Measurements from ENCODE around the gene BCLAF3.
A peak's percentile ranks its signal among the peaks of the same experiment; 100 is the strongest.

Gene BCLAF3

DNA sequence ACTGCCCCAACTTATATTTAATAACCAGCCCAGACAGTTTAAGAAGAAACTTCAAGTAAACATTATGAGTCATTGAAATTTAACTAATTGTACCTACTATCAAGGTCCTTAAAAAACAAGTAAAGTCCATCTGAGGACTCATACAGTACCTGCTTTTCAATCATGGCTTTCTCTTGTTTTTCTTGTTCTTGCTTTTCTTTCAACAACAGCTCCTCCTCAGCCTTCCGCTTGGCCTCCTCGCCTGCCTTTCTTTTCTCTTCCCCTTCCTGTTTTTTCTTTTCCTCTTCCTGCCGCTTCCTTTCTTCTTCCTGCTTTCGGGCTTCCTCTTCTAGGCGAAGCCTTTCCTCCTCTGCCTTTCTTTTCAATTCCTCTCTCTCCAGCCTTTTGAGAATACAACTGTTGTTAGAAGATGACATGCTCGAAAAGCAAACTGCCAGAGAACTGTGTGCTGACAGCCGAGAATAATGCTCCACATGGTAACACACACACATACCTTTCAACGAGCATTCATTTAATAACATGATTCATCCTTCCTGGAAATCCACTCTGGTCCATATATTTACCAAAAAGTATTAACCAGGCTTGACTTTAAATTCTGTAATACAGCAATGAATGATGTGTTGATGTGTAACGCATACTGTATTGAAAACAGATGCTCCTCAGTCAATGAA lies 25.2 kb upstream of the BCLAF3 start:
- ATAC-seq = peak; percentile 84
- no peak for TF ChIP-seq ZC3H10 (CRISPR knock-in tag; IDR thresholded peaks at IDR 0.05)
- TF ChIP-seq, protein P1, sequence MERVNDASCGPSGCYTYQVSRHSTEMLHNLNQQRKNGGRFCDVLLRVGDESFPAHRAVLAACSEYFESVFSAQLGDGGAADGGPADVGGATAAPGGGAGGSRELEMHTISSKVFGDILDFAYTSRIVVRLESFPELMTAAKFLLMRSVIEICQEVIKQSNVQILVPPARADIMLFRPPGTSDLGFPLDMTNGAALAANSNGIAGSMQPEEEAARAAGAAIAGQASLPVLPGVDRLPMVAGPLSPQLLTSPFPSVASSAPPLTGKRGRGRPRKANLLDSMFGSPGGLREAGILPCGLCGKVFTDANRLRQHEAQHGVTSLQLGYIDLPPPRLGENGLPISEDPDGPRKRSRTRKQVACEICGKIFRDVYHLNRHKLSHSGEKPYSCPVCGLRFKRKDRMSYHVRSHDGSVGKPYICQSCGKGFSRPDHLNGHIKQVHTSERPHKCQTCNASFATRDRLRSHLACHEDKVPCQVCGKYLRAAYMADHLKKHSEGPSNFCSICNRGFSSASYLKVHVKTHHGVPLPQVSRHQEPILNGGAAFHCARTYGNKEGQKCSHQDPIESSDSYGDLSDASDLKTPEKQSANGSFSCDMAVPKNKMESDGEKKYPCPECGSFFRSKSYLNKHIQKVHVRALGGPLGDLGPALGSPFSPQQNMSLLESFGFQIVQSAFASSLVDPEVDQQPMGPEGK (CRISPR knock-in tag; IDR thresholded peaks at IDR 0.05; ENCODE audit: borderline replicate concordance) = no peak
- no peak for TF ChIP-seq ESRRG (CRISPR knock-in tag; IDR thresholded peaks at IDR 0.05)
- no peak for TF ChIP-seq OSR1 (CRISPR knock-in tag; IDR thresholded peaks at IDR 0.05)
- TF ChIP-seq ISL1 (CRISPR knock-in tag; IDR thresholded peaks at IDR 0.05) = no peak
- TF ChIP-seq, protein P2, sequence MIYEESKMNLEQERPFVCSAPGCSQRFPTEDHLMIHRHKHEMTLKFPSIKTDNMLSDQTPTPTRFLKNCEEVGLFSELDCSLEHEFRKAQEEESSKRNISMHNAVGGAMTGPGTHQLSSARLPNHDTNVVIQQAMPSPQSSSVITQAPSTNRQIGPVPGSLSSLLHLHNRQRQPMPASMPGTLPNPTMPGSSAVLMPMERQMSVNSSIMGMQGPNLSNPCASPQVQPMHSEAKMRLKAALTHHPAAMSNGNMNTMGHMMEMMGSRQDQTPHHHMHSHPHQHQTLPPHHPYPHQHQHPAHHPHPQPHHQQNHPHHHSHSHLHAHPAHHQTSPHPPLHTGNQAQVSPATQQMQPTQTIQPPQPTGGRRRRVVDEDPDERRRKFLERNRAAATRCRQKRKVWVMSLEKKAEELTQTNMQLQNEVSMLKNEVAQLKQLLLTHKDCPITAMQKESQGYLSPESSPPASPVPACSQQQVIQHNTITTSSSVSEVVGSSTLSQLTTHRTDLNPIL (CRISPR knock-in tag; IDR thresholded peaks at IDR 0.05; ENCODE audit: low read depth) = no peak

DNA sequence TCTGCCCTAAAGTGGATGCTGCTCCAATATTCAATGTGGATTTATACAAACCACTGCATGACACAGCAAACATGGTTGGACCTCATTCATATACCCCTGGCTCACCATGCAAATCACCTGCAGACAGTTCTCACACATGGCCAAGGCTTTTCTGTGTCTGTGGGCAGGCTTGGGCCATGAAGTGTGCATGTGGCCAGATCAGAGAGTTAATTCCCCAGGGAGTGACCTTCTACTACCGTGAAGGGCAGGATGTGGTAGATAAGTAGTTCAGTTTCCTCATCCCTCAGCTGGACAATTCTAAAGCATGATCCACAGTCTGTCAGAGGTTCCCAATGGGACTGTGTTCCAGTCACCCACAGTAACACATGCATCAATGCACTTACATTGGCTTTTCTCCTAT lies 24.6 kb upstream of the BCLAF3 start:
- TF ChIP-seq OSR1 (CRISPR knock-in tag; IDR thresholded peaks at IDR 0.05) (no peak), ESRRG (CRISPR knock-in tag; IDR thresholded peaks at IDR 0.05) (no peak), PPARA (CRISPR knock-in tag; IDR thresholded peaks at IDR 0.05; ENCODE audit: borderline replicate concordance) (no peak), TOX (CRISPR knock-in tag; IDR thresholded peaks at IDR 0.05; ENCODE audit: borderline replicate concordance) (no peak), SNAI2 (CRISPR knock-in tag; IDR thresholded peaks at IDR 0.05) (no peak), RARB (CRISPR knock-in tag; IDR thresholded peaks at IDR 0.05) (no peak), ZC3H10 (CRISPR knock-in tag; IDR thresholded peaks at IDR 0.05) (no peak), TCF4 (CRISPR knock-in tag; IDR thresholded peaks at IDR 0.05; ENCODE audit: borderline replicate concordance) (no peak), ARNTL (CRISPR knock-in tag; IDR thresholded peaks at IDR 0.05; ENCODE audit: borderline replicate concordance, low read depth) (no peak), ZFP30 (CRISPR knock-in tag; IDR thresholded peaks at IDR 0.05) (no peak), ZNF70 (CRISPR knock-in tag; IDR thresholded peaks at IDR 0.05) (no peak), BACH2 (CRISPR knock-in tag; IDR thresholded peaks at IDR 0.05; ENCODE audit: borderline replicate concordance) (no peak), CSDC2 (CRISPR knock-in tag; IDR thresholded peaks at IDR 0.05) (no peak)
- TF ChIP-seq, protein P3, sequence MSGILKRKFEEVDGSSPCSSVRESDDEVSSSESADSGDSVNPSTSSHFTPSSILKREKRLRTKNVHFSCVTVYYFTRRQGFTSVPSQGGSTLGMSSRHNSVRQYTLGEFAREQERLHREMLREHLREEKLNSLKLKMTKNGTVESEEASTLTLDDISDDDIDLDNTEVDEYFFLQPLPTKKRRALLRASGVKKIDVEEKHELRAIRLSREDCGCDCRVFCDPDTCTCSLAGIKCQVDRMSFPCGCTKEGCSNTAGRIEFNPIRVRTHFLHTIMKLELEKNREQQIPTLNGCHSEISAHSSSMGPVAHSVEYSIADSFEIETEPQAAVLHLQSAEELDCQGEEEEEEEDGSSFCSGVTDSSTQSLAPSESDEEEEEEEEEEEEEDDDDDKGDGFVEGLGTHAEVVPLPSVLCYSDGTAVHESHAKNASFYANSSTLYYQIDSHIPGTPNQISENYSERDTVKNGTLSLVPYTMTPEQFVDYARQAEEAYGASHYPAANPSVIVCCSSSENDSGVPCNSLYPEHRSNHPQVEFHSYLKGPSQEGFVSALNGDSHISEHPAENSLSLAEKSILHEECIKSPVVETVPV (CRISPR knock-in tag; IDR thresholded peaks at IDR 0.05) = no peak
- TF ChIP-seq, protein P2 (CRISPR knock-in tag; IDR thresholded peaks at IDR 0.05; ENCODE audit: low read depth) = no peak
- TF ChIP-seq, protein P4, sequence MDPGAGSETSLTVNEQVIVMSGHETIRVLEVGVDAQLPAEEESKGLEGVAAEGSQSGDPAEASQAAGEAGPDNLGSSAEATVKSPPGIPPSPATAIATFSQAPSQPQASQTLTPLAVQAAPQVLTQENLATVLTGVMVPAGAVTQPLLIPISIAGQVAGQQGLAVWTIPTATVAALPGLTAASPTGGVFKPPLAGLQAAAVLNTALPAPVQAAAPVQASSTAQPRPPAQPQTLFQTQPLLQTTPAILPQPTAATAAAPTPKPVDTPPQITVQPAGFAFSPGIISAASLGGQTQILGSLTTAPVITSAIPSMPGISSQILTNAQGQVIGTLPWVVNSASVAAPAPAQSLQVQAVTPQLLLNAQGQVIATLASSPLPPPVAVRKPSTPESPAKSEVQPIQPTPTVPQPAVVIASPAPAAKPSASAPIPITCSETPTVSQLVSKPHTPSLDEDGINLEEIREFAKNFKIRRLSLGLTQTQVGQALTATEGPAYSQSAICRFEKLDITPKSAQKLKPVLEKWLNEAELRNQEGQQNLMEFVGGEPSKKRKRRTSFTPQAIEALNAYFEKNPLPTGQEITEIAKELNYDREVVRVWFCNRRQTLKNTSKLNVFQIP (CRISPR knock-in tag; IDR thresholded peaks at IDR 0.05; ENCODE audit: borderline replicate concordance, low read depth) = no peak
- ATAC-seq = no peak

DNA sequence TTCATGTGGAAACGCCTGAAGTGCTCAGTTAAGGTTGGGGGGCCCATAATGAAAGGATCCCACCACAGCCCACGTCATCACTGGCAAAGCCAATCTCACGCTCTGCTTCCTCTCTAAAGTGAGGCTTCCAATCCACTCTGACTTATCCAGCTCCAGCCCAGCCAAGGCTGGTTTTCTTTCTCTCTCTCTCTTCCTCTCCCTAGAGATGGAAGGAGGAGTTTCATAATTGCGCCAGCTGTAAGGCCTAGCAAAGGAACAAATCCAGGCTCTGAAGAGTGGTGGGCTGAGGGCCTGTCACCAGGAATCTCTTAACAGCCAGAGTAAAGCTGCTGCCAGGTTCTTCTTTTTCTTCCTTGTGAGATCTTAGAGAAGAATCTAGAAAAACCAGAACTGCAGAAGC lies 20.7 kb upstream of the BCLAF3 start:
- no peak for ATAC-seq
- TF ChIP-seq, protein P3 (CRISPR knock-in tag; IDR thresholded peaks at IDR 0.05) = no peak
- TF ChIP-seq, protein P2 (CRISPR knock-in tag; IDR thresholded peaks at IDR 0.05; ENCODE audit: low read depth) = no peak
- TF ChIP-seq GLIS3 (CRISPR knock-in tag; IDR thresholded peaks at IDR 0.05) = no peak
- TF ChIP-seq TCF4 (CRISPR knock-in tag; IDR thresholded peaks at IDR 0.05; ENCODE audit: borderline replicate concordance) = no peak
- TF ChIP-seq ARNTL (CRISPR knock-in tag; IDR thresholded peaks at IDR 0.05; ENCODE audit: borderline replicate concordance, low read depth) = no peak
- TF ChIP-seq ZNF565 (CRISPR knock-in tag; conservative IDR thresholded peaks at IDR 0.05; ENCODE audit: low read depth) = no peak
- no peak for TF ChIP-seq ZC3H10 (CRISPR knock-in tag; IDR thresholded peaks at IDR 0.05)
- no peak for TF ChIP-seq ZFP30 (CRISPR knock-in tag; IDR thresholded peaks at IDR 0.05)
- TF ChIP-seq ZNF8 (CRISPR knock-in tag; IDR thresholded peaks at IDR 0.05) = no peak
- TF ChIP-seq ISL1 (CRISPR knock-in tag; IDR thresholded peaks at IDR 0.05) = no peak
- TF ChIP-seq, protein P5, sequence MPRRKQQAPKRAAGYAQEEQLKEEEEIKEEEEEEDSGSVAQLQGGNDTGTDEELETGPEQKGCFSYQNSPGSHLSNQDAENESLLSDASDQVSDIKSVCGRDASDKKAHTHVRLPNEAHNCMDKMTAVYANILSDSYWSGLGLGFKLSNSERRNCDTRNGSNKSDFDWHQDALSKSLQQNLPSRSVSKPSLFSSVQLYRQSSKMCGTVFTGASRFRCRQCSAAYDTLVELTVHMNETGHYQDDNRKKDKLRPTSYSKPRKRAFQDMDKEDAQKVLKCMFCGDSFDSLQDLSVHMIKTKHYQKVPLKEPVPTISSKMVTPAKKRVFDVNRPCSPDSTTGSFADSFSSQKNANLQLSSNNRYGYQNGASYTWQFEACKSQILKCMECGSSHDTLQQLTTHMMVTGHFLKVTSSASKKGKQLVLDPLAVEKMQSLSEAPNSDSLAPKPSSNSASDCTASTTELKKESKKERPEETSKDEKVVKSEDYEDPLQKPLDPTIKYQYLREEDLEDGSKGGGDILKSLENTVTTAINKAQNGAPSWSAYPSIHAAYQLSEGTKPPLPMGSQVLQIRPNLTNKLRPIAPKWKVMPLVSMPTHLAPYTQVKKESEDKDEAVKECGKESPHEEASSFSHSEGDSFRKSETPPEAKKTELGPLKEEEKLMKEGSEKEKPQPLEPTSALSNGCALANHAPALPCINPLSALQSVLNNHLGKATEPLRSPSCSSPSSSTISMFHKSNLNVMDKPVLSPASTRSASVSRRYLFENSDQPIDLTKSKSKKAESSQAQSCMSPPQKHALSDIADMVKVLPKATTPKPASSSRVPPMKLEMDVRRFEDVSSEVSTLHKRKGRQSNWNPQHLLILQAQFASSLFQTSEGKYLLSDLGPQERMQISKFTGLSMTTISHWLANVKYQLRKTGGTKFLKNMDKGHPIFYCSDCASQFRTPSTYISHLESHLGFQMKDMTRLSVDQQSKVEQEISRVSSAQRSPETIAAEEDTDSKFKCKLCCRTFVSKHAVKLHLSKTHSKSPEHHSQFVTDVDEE (CRISPR knock-in tag; IDR thresholded peaks at IDR 0.05) = no peak
- TF ChIP-seq RARB (CRISPR knock-in tag; IDR thresholded peaks at IDR 0.05) = no peak
- no peak for TF ChIP-seq ESRRG (CRISPR knock-in tag; IDR thresholded peaks at IDR 0.05)
- TF ChIP-seq SNAI2 (CRISPR knock-in tag; IDR thresholded peaks at IDR 0.05) = no peak
- no peak for TF ChIP-seq ZFP3 (CRISPR knock-in tag; IDR thresholded peaks at IDR 0.05)
- TF ChIP-seq CSDC2 (CRISPR knock-in tag; IDR thresholded peaks at IDR 0.05) = no peak
- TF ChIP-seq TOX (CRISPR knock-in tag; IDR thresholded peaks at IDR 0.05; ENCODE audit: borderline replicate concordance) = no peak
- TF ChIP-seq OSR1 (CRISPR knock-in tag; IDR thresholded peaks at IDR 0.05) = no peak
